TTC549 (cell line): ENCODE results near the gene TCF3.
"Not testable (repeated sequence)": the region's sequence is repeated elsewhere in the genome, so short reads cannot be mapped to it uniquely, and the experiment has no call there.

Experiments used
- FAIRE-seq: peaks from 2 replicates; lab custom pipeline; 2012; peaks lifted over from hg19 to GRCh38; lab: Jason Lieb, UNC

Gene TCF3

DNA sequence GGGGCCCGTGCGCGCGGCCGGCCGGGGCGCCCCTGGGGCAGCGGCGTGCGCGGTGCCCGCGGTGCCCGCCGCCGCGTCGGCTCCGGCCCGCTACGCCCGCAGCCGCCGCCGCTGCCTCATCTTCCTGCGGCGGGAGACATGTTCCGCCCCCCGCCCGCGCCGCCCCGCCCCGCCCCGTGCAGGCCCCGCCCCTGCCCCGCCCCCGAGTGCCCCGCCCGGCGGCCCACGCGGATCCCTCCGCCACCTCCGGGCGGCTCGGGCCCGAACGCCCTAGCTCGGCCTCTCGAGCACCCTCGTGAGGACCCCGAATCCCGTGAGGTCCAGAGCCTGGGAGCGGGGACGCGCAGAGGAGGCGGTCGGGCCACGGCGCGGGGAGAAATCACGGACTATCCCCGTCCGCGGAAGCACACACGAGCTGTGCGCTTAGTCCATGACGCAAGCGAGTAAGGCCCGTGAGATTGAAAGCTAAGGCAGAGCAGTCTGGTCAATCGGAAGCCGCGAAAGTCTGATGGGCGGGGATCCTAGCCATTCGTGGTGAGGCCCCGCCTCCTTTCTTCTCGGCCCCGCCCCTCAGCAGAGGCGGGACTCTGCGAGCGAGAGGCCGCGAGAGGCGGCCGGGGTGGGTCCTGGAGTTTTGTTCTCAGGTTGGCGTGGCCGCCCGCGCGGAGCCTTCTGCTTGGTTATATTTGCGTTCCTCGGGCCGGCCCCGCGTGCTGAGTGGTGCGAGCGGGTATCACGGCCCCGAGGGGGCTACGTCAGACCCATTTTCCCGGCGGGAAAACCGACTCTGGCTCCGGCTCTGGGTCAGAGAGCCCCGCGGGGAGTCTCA lies at the start of gene TCF3:
TSS of gene TCF3 (minus strand) at position 145 of the 829 bp plus-strand sequence. CDS start 2,367 bp downstream, outside the sequence.
- peak; percentile 96 for FAIRE-seq

DNA sequence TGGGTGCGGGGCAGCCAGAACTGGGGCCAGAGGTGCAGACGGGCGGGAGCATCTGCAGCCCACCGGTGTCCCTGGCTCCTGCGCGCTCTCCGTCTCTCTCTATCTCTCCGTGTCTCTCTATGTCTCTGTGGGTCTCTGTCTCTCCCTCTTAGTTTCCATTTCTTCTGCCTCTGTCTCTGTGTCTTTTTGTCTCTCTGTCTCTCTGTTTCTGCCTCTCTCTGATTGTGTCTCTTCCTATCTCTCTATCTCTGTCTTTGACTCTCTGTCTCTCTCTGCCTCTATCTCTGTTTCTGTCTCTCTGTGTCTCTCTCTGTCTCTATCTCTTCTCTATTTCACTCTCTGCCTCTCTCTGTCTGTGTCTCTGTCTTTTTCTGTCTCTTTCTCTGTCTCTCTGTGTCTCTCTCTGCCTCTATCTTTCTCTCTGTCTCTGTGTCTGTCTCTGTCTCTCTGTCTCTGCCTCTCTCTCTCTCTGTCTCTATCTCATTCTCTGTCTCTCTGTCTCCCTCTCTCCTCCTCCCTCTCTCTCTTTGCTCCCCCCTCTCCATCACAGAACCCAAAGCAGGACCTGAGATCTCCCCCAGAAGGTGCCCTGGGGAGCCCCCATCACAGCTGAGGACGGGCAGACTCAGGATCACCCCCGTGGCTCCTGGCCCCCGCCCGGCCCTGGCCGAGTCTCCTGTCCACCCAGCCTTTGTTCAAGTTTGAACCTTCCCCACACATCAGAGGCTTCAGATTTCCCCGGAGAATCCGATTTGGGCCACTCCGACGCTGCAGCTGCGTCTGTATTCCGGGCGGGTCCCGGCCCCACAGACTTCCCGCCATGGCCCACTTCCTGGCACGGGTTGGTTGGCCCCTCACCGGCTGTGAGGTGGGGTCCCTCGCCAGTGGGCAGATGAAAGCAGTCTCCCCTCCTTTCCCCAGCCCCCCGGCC lies 48.6 kb upstream of the TCF3 start:
- no peak for FAIRE-seq

DNA sequence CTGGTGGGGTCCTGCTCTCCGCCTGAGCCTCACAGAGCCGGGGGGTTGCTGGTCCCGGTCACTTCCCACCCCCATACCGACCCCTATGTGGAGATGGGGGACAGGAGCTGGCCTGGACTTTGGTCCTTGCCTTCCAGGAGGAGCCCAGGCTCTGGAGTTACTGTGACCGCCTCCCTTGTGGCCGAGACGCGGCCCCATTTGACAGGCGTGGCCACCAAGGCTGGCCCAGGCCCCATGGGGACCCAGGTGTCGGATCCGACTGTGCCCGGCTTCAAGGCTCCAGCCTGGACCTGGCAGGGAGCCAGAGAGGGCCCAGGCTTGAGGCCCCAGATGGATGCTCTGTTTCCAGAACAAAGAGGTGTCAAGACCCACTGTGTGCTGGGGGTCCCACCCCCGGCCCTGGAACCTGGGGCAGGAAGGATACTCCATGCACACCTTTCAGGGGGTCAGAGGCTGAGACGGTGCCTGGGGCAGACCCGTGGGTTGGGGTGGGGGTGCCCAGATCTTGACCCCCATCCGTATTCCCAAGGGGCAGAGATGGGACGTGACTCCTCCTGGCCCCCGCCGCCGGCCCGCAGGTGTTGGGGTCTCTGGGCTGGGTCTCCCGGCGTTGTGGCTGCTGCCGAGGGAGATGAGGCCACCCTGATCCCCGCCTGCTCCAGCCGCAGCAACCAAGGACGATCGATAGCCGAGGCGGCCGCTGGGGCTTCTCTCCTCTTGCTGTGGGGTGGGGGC lies 47.8 kb upstream of the TCF3 start:
- no peak for FAIRE-seq

DNA sequence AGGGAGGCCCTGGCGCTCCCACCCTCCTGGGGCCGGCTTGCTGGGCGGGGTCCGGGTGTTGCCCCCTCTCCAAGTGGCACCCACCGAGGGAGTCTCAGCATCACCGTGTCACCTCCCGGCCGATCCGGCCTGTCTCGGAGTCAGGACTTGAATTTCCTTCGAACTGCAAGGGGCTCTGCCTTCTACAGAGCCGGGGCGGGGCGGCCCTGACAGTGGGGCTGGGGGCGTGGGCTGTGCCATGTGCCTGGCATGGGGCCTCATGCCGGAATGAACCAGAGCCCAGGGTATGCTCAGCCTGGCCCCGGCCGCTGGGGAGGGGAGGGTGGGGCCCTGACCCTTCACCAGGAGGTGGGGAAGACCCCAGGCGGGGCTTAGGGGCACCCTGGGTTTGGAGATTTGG lies 47.0 kb upstream of the TCF3 start:
- no peak for FAIRE-seq

DNA sequence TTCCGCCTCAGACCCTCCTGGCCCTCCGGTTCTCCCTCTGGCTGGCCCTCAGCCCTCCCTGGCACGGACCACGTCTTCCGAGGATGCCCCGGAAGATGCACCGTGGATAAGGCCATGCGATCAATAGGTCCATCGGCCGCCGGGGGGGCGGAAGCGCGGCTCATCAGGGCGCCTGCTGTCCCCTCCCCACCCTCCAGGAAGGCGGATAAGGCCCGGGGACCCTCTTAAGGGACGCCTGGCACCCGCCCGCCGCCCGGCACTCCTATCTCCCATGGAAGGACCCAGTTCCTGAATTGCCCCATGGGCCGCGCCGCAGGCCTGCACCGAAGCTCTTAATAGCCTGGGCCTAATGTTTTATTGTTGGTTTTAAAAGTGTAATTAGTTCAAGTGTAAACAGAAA lies 46.2 kb upstream of the TCF3 start:
- FAIRE-seq, result no peak

DNA sequence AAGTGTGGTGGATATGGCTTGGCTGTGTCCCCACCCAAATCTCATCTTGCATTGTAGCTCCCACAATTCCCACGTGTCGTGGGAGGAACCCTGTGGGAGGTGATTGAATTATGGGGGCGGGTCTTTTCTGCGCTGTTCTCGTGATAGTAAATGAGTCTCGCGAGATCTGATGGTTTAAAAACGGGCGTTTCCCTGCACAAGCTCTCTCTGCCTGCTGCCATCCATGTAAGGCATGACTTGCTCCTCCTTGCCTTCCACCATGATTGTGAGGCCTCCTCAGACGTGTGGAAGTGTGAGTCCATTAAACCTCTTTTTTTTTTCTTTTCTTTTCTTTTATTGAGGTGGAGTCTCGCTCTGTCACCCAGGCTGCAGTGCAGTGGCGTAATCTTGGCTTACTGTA lies 43.1 kb upstream of the TCF3 start:
- FAIRE-seq, result not testable (repeated sequence)

DNA sequence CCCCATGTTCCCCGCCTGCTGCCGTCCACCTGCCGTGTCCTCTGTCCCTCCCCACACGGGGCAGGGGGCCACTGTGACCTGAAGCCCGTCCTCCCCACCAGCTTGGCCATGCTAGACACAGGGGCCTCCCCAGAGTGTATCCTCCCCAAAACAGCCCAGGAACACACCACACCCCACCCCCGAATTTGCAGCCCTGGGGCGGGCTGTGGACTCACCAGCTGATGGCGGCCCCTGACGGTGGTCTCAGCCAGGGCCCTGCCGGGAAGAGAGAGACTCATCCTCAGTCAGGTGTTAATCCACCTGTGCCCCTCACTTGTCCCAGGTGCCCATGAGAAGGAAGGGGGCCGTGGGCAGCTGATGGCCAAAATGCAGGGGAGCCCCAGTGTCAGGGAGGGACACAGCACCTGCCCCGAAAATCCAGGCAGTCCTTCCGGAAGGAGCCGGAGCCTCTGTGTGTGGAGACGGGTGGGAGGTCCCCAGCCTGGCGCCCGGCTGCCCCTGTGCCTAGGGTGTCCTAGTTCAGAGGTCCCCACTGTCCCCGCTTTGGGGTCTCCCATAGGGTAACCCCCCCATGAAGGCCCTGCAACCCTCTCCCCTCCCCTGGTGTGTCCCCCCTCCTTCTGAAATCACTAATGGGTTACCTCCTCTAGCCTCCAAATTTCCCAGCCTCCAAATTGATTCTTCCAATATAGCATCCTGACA lies 39.3 kb upstream of the TCF3 start:
- no peak for FAIRE-seq

DNA sequence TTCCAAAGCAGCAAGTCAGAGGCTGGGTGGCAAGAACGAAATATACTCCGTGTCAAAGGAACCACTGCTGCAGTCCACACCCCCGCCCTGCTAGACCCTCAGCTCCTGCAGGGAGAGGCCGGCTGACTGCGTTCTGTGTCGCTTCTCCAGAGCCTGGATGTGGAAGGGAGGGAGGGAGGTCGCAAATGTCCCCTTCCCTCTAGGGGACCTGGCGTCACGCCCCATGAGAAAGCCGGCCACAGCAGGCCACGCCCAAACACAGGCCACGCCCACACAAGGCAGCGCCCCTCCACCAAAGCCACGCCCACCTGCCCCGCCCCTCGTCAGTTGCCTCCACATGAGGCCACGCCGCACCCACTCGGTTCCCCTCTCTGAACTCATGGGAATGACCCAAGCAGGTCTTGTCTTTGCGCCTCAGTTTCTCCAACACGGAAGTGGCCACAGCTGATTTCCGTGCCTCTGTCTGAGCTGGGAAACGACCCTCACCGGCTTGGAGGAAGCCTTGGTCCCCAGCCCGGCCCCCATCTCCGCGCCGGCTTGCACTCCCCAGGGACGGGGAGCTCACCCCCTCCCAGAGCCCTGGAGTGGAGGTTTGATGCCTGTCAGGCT lies 38.4 kb upstream of the TCF3 start:
- no peak for FAIRE-seq

DNA sequence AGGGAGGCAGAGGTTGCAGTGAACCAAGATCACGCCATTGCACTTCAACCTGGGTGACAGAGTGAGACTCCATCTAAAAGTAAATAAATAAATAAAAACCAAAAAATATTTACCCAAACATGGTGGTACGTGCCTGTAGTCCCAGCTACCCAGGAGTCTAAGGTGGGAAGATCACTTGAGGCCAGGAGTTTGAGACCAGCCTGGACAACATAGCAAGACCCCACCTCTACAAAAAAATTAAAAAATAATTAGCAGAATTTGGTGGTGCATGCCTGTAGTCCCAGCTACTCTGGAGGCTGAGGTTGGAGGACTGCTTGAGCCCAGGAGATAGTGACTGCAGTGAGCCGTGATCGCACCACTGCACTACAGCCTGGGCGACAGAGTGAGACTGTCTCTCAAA lies 33.4 kb upstream of the TCF3 start:
- not testable (repeated sequence) for FAIRE-seq

DNA sequence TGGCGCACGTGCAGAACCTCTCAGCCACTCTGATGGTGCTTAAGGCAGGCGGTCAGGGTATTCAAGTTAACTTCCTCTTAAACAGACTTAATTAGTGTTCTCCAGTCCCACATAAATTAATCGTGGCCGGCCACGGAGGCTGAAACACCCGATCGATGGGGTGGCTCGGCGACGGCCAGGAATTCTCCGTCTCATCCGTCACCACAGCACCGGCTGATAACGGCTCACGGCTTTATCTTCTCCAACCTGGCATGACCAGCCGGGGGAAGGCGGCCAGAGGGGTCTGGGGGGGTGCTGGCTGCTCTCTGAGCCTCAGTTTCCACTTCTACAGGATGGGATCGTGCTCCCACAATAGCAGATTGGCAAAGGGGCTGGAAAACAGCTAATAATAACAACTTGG lies 32.6 kb upstream of the TCF3 start:
- FAIRE-seq, result no peak

DNA sequence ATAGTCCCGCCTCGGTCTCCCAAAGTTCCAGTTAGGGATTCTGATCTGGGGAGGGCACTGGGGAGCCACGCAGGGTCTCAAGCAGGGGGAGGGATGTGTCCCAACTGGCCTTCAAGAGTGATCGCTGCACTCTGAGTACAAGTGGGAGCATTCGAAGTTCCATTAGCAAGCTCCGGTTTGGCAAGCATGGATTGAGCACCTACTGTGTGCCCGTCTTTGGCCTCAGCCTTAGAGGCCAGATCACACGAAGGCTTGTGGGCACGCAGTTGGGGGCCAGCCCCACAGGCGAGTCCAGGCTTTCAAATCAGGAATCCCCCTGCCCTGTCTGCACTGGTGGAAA lies 32.1 kb upstream of the TCF3 start:
- FAIRE-seq, result no peak

DNA sequence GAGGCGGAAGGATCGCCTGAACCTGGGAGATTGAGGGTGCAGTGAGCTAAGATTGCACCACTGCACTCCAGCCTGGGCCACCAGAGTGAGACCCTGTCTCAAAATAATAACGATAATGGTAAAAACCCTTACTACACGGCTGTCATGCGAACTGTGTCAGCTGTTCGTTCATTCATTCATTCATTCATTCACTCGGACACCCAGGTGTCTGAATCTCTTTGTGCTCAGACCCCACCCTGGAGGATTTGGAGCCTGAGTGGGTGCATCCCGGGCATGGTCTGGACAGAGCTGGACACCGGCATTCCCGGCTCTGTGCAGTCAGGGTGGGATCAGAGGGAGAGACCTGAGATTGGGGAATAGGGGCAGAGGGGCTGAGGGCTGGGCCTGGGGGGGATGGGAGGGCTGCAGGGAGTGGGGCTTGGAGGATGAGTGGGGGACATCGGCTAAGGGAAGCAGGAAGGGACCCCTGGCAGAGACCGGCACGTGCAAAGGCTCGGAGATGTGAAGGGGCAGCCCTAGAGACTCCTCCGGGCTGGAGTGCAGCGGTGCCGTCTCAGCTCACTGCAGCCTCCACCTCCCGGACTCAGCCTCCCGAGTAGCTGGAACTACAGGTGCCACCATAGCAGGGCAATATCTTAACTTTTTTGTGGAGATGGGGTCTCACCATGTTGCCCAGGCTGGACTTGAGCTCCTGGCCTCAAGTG lies 31.6 kb upstream of the TCF3 start:
- no peak for FAIRE-seq

DNA sequence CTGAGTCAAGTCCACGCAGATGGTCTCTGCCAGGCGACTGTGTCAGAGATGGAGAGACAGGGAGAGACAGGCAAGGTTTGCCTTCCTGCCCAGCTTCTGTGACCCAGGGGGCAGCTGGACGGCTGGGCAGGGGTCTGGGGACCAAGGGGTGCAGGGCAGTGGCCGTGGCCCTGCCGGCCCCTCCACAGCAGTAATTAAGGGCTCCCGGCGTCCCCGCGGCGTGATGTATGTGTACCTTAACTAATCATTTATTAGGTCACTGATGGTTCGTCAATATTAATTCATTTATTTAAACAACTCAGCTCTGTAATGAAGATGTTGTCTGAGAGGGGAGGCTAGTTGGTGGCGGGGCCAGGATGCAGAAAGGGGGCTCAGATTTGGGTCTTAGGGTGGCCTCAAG lies 28.6 kb upstream of the TCF3 start:
- FAIRE-seq, result no peak

DNA sequence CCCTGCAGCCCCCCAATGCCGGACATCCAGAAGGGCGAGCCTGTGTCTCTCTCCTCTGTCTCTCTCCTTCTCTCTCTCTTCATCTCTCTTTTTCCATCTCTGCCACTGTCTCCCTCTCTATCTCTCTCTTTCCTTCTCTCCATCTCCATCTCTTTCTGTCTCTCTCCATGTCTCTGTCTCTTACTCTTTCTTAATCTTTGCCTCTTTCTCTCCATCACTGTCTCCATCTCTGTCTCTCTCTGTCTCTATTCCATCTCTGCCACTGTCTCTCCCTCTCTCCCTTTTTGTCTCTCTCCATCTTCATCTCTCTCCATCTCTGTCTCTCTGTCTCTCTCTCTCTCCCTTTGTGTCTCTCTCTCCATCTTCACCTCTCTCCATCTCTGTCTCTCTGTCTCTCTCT lies 25.7 kb upstream of the TCF3 start:
- FAIRE-seq, result no peak

DNA sequence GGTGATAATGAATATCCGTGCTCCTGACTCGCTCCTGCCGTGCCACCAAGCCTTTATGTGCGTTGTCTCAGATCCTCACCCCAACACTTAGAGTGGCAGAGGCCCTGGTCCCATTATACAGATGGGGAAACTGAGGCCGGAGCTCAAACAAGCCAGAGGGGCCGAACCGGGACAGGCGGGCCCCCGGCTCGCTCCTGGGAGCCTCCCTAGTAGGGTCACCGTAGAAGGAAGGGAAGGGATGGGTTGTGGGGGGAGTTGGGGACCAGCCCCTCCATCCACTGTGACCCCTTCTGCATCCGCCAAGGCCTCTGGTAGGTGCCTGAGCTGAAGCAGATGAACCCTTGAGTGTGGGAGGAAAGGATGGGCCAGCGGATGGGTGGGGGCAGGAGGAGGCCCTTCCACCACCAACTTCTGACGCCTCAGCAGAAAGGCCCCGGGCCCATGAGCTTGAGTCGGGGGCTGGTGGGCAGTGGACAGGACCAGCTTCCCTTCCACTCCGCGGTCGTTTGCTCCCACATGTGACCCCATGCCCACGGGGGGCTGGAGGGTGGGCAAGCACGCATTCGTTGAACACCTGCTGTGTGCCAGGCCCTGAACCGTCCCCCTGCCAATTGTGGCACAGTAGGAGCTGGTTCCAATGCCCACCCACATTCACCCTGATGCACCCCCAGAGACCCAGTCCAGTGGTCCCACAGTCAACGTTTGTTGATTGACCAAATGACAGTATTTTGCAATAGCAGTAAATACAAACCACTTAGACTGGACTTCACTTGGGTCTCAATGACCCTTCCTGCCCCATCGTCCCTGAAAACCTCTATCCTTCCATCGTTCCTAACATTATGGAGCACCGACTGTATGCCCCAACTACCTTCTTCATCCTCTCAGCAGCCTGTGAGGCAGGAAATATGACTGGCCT lies 24.2 kb upstream of the TCF3 start:
- no peak for FAIRE-seq

DNA sequence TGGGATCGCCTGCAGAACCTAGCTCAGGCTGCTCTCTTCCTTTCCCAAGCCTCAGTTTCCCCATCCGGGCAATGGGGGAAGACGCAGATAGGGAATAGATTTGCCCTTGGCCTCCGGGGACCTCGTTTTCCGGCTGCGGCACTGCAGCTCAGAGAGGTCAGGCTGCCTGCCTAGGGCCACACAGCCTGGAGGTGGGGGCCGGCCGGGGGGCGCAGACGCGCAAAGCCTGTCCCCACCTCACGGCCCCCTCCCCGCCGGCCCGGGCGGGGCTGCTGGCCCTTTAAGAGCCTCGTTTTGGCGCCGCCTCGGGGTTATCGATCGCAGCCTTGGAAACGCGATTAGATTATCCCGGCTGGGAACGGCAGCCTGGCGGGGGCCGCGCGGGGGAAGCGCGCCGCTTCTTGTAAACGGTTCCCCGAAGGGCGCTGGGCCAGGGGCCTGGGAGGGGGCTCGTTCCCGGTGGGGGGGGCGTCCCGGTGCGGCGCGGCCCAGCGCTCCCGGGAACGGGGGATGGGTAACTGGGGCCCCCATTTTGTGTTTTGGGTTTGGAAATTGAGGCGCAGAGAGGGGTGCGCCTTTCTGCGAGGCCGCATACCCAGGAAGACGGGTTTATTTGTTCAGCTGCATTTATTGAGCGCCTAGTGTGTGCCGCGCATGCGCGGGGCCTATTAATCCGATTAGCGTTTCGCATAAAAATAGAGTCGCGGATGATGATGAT lies 23.4 kb upstream of the TCF3 start:
- no peak for FAIRE-seq

DNA sequence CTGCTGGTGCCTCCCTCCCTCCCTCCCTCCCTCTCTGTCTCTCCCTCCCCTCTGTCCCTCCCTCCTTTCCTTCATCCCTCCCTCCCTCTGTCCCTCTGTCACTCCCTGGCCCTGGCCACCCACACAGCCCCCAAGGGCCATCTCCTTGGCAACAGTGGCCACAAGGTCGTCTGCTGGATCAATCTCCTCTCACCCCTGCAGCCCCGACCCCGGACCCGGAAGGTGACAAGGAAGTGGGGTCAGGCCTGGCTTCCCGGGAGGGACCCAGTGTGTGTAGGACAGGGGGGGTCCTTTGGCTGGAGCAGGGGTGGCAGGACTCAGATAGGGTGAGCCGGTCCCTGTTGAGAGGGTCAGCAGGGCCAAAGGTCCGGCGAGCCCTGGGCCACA lies 21.9 kb upstream of the TCF3 start:
- no peak for FAIRE-seq

DNA sequence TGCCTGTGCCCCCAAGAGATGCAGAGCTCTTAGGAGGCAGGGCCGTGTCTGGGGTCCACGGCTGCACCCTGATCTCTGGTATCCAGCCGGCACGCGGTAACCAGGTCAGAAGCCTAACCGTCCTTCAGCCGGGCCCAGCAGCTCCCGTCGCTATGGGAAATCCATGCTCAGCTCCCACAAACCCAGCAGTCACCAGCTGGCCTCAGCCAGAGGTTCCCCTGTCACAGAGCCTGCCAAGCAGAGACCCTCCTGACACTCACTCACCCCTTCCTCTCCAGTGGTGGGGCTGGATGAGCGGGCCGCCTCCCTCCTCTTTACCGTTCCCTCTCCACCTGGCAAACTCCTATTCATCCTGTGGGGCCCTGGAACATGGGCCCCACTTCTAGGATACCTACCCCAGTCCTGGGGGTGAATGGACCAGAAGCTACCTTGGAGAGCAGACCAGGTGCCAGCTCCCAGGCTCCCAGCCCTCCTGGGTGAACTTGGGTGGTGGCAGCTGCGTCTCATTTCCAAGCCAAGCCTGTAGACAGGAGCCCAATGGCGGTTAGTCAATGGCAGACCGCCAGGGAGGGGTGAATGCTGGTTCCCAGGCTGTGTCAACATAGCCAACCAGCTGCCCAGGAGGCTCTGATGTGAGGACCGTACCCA lies 21.4 kb upstream of the TCF3 start:
- no peak for FAIRE-seq
